Neural progenitor cell (in vitro differentiated cells): ENCODE data around the gene KIAA2012.

Experiments
- CTCF ChIP-seq: fragments of 200-600 bp; sonication (generic); IDR thresholded peaks from 2 replicates; pipeline ENCODE4 v1.5.1; 2017; ENCODE audit warnings: antibody characterized with exemption, mild to moderate bottlenecking
- EZH2 ChIP-seq: fragments of 200-600 bp; sonication (generic); IDR thresholded peaks from 2 replicates; pipeline ENCODE4 v1.6.1; 2017; ENCODE audit warnings: antibody characterized with exemption, mild to moderate bottlenecking, moderate library complexity
- EZH2phosphoT487 ChIP-seq: fragments of 200-600 bp; sonication (generic); IDR thresholded peaks from 2 replicates; pipeline ENCODE4 v1.6.1; 2017; ENCODE audit warnings: antibody characterized with exemption

- no peak for TF ChIP-seq CTCF
- TF ChIP-seq EZH2phosphoT487, result no peak
- no peak for TF ChIP-seq EZH2
These were observed 60.3 kb downstream of the KIAA2012 start for GRCh38 chr2:202133200-202133908.
